Stimulated activated naive B cell treated with anti-CD40 and anti-IgM and Interleukin-4, amounts not matched to agents 10 μg/mL and 1 μg/mL and 100 μg/mL, for 72 hours (primary cell): ENCODE measurements around the gene S100PBP.

Experiments used
- ATAC-seq, 2 donors: fragments of 150-1000 bp; cut with Tn5 transposase; replicated peaks; 2 replicates each; pipeline ENCODE4 v1.10.0; 2021; ENCODE audit warnings: moderate library complexity in 1 of 2
- DNase-seq: peaks from one replicate; pipeline ENCODE4 v3.0.0; 2021
- H3K27ac Mint-ChIP-seq: one replicate; pipeline ENCODE4 v1.8.0; 2022; ENCODE audit warnings: mild to moderate bottlenecking, mixed read lengths
- H3K27me3 Mint-ChIP-seq, 2 donors: one replicate each; pipeline ENCODE4 v1.8.0; 2022; ENCODE audit warnings: mixed read lengths in 2 of 2
- H3K36me3 Mint-ChIP-seq, 2 donors: one replicate each; pipeline ENCODE4 v1.8.0; 2022; ENCODE audit warnings: mixed read lengths in 2 of 2, mild to moderate bottlenecking in 1 of 2
- H3K4me1 Mint-ChIP-seq, 2 donors: one replicate each; pipeline ENCODE4 v1.8.0; 2022; ENCODE audit warnings: mixed read lengths in 2 of 2, mild to moderate bottlenecking in 1 of 2
- H3K4me3 Mint-ChIP-seq, 2 donors: one replicate each; pipeline ENCODE4 v1.8.0; 2022; ENCODE audit warnings: mild to moderate bottlenecking in 2 of 2, mixed read lengths in 2 of 2, moderate library complexity in 1 of 2
- H3K9me3 Mint-ChIP-seq, 2 donors: one replicate each; pipeline ENCODE4 v1.8.0; 2022; ENCODE audit warnings: mixed read lengths in 2 of 2, mild to moderate bottlenecking in 1 of 2

S100PBP gene

DNA sequence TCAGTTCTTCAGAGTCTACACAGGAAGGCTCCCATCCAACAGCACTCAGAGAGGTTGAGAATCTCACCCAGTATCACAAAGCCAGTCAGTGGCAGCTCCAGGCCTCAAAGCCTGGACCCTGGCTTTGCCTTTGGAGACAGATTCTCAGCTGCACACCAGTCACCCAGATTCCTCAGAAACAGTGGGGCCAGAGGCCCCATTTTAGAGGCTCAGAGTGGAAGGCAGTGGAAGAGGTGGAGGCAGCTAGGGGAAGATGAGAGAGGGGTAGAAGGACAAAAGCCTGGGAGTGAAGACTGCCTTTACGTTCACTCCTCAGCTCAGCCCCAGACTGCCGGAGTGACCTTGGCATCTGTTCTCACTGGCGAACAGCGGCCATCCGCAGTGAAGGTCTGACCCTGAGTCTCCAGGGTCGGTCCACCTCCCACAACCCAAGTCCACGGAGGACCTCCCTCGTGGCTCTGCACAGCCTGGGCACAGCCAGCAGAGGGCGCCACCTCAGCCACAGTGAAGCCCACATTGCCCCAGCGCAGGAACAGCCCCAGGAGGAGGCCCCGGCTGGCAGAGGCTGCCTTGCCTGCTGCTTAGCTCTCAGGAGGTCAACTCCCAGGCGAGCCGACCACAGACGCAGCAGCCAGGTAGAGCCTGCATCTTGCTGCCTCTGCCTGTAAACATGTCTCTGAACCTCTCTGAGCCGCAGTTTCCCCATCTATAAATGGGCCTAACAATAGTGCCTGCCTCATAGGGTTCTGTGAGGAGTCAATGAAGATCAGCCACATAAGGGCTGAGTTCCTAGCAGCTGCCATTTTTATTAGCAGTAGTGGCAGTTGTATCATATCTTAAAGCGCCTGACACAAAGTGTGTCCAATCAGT, 59.1 kb downstream of the S100PBP start:
- peak; percentile 81 to 83 for ATAC-seq
- Mint-ChIP-seq H3K9me3 (no peaks in the 10 kb centered on the region), H3K4me1 (peaks cover 17 to 30% of the 10 kb centered on the region in 2 donors), H3K4me3 (no peak overlapping the region), H3K27ac (peak overlapping the region; percentile 80), H3K27me3 (peaks cover 44% of the 10 kb centered on the region in 2 donors), H3K36me3 (no peaks in the 10 kb centered on the region)
- DNase-seq, result peak; percentile 32

DNA sequence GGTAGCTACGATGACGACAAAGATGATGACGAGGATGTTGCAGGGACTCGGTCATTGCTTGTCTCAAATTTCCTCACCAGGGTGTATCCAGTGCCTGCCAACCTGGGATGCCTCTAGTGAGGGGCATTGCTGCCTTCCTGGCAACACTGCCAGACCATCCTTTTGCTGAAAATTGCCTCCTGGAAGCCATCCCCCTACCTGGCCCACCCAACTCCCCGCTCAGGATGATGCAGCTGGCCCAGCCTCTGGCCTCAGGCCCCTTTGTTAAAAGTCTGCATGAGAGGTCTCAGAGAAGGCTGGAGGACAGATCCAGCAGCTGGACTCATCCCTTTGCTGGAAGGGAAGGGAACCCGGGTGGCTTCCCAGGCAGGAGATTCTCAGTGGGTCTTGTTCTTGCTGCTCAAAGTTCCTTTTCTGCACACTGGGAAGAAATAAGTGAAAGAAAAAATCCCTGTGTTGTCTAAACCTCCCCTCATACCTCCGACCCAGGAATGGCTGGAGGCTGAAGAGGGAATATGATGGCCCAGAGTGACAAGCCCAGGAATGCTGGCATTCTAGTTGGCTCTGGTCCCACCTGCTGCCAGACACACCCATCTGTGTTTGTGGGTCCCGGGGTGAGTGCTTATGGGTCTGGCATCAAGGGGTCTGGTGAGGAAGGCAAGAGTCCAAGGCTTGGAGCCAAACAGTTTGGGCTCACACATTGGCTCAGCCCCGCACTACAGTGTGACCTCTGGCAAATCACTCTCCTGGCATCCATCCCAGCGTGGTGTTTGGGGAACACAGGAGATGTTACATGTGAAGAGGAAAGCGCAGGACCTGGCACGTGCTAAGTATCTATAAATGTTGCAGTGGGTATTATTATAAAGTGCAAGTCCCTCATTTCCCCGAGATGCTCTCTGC, 60.0 kb downstream of the S100PBP start:
- Mint-ChIP-seq H3K27ac (no peak overlapping the region), H3K4me3 (no peak overlapping the region), H3K9me3 (no peaks in the 10 kb centered on the region), H3K36me3 (no peaks in the 10 kb centered on the region), H3K27me3 (peaks cover 38 to 39% of the 10 kb centered on the region in 2 donors), H3K4me1 (peaks cover 16 to 21% of the 10 kb centered on the region in 2 donors)
- ATAC-seq, result no peak
- no peak for DNase-seq

DNA sequence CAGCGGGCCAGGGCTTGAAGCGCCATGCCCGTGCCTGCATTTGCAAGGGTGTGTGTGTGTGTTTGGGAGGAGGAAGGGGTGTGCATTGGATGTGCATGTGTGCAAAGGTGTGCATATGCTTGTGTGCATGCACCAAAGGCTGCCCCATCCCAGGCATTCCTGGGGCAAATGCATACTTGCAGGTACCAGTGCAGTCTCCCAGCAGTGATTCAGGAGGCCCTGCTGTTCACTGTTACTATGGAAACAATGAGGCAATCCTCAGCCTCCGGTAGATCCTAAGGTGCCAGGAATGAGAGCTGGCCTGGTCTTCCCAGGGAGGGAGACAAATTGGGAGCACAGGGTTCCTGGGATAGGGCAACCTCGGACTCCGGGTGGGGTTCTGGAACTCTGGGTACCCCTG, 60.7 kb downstream of the S100PBP start:
- Mint-ChIP-seq H3K4me3 (no peak overlapping the region), H3K27ac (no peak overlapping the region), H3K4me1 (peaks cover 13 to 16% of the 10 kb centered on the region in 2 donors), H3K36me3 (no peaks in the 10 kb centered on the region), H3K27me3 (peaks cover 34 to 35% of the 10 kb centered on the region in 2 donors), H3K9me3 (no peaks in the 10 kb centered on the region)
- ATAC-seq (no peak), DNase-seq (no peak)

GRCh38 chr1:32878637-32879041, 61.2 kb downstream of the S100PBP start:
- H3K36me3 Mint-ChIP-seq, result no peaks in the 10 kb centered on the region
- no peaks in the 10 kb centered on the region for H3K9me3 Mint-ChIP-seq
- peaks cover 38 to 39% of the 10 kb centered on the region in 2 donors for H3K27me3 Mint-ChIP-seq
- ATAC-seq (no peak), DNase-seq (no peak)
- peaks cover 13 to 16% of the 10 kb centered on the region in 2 donors for H3K4me1 Mint-ChIP-seq
- H3K4me3 Mint-ChIP-seq, result no peak overlapping the region
- H3K27ac Mint-ChIP-seq, result no peak overlapping the region

- Mint-ChIP-seq H3K27ac (no peak overlapping the region), H3K4me3 (no peak overlapping the region), H3K9me3 (no peaks in the 10 kb centered on the region), H3K4me1 (peaks cover 4 to 11% of the 10 kb centered on the region in 2 donors), H3K36me3 (no peaks in the 10 kb centered on the region), H3K27me3 (peaks cover 47 to 48% of the 10 kb centered on the region in 2 donors)
- ATAC-seq, result no peak
- no peak for DNase-seq
Observed at GRCh38 chr1:32881291-32881690, 63.8 kb downstream of the S100PBP start.

DNA sequence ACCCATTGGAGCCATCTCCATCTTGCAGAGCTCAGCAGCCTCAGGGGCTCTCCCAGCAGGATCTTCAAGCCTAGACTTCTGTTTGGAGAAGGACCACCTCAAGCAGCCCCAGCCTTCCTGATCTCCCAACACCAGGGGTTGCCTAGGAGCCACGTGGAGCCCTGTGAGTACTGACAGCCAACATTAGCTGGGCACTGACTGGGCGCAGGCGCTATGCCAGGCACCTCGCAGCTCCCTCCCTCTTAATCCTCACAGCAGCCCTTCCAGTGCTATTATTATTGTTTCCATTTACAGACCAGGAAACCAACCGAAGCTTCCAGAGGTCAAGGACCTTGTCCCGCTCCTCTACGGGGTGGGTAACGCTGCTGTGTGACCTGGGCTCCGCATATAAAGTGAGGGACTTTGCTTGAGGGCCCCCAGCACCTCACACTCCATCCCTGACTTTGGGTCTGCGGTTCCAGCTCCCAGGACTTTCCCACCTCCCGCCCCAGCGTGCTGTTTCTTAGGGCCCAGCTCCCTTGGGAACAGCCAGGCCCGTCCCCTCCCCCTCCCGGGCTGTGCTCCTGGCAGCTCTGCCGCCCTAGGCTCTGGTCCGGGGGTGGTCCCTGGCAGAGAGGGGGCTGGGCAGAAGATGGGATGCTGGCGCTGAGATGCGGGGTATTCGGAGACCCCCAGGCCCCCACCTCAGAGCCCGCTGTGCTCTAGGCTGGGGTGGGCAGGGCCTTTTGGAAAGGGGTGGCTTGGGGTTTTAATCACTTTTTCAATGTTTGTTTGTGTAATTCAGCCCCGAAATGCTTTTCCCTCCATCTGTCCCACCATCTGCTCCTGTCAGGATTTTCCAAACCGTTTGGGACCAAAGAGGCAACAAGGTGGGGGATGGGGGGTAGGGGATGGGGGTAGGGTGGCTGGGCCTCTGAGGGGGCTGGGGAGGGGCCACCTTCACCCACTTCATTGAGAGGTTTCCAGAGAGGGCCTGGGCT, 64.7 kb downstream of the S100PBP start:
- Mint-ChIP-seq H3K9me3 (no peaks in the 10 kb centered on the region), H3K27ac (no peak overlapping the region), H3K27me3 (peaks cover 49 to 50% of the 10 kb centered on the region in 2 donors), H3K36me3 (no peaks in the 10 kb centered on the region), H3K4me3 (no peak overlapping the region), H3K4me1 (peaks cover 0 to 10% of the 10 kb centered on the region in 2 donors)
- DNase-seq (no peak), ATAC-seq (no peak)

GRCh38 chr1:32883338-32884031, 66.0 kb downstream of the S100PBP start:
- Mint-ChIP-seq H3K27ac (no peak overlapping the region), H3K27me3 (peaks cover 52 to 53% of the 10 kb centered on the region in 2 donors), H3K4me1 (peaks cover 0 to 14% of the 10 kb centered on the region in 2 donors), H3K36me3 (no peaks in the 10 kb centered on the region), H3K9me3 (no peaks in the 10 kb centered on the region), H3K4me3 (no peak overlapping the region)
- DNase-seq (no peak), ATAC-seq (no peak)

- Mint-ChIP-seq H3K9me3 (no peaks in the 10 kb centered on the region), H3K27me3 (peaks cover 57 to 58% of the 10 kb centered on the region in 2 donors), H3K4me1 (peaks cover 0 to 14% of the 10 kb centered on the region in 2 donors)
Observed at GRCh38 chr1:32884032-32884372, 66.5 kb downstream of the S100PBP start.

DNA sequence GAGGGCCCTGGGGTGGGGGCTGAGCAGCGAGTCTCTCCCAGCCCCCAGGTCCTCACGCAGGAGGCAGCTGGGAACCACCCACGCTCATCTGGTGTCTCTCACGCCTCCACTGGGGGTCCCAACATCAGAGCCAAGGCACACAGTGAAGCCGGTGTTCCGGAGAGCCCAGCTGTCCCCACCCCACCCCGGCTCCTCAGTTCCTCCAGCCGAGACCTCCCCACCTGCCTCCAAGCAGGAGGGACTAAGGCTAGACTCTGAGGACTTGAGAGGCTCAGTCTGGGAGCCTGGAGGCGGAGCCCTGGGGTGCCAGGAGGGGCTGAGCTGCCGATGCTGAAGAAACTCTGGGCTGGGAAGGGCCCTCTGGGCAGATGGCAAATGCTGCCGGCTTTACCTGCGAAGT, 67.3 kb downstream of the S100PBP start:
- ATAC-seq (no peak), DNase-seq (no peak)
- Mint-ChIP-seq H3K27me3 (peaks cover 64 to 65% of the 10 kb centered on the region in 2 donors), H3K9me3 (no peaks in the 10 kb centered on the region), H3K4me3 (no peak overlapping the region), H3K4me1 (peaks cover 0 to 14% of the 10 kb centered on the region in 2 donors), H3K36me3 (no peaks in the 10 kb centered on the region), H3K27ac (no peak overlapping the region)

More at GRCh38 chr1:32884032-32884372, 66.5 kb downstream of the S100PBP start:
- Mint-ChIP-seq H3K27ac (no peak overlapping the region), H3K4me3 (no peak overlapping the region), H3K36me3 (no peaks in the 10 kb centered on the region)
- ATAC-seq, result no peak
- no peak for DNase-seq

GRCh38 chr1:32885676-32886003, 68.2 kb downstream of the S100PBP start:
- peak overlapping the region in 1 of 2 donors; percentile 23 for H3K4me3 Mint-ChIP-seq
- no peaks in the 10 kb centered on the region for H3K9me3 Mint-ChIP-seq
- peaks cover 0 to 14% of the 10 kb centered on the region in 2 donors for H3K4me1 Mint-ChIP-seq
- H3K27ac Mint-ChIP-seq, result no peak overlapping the region
- DNase-seq (no peak), ATAC-seq (no peak)
- peaks cover 73 to 74% of the 10 kb centered on the region in 2 donors for H3K27me3 Mint-ChIP-seq
- no peaks in the 10 kb centered on the region for H3K36me3 Mint-ChIP-seq

DNA sequence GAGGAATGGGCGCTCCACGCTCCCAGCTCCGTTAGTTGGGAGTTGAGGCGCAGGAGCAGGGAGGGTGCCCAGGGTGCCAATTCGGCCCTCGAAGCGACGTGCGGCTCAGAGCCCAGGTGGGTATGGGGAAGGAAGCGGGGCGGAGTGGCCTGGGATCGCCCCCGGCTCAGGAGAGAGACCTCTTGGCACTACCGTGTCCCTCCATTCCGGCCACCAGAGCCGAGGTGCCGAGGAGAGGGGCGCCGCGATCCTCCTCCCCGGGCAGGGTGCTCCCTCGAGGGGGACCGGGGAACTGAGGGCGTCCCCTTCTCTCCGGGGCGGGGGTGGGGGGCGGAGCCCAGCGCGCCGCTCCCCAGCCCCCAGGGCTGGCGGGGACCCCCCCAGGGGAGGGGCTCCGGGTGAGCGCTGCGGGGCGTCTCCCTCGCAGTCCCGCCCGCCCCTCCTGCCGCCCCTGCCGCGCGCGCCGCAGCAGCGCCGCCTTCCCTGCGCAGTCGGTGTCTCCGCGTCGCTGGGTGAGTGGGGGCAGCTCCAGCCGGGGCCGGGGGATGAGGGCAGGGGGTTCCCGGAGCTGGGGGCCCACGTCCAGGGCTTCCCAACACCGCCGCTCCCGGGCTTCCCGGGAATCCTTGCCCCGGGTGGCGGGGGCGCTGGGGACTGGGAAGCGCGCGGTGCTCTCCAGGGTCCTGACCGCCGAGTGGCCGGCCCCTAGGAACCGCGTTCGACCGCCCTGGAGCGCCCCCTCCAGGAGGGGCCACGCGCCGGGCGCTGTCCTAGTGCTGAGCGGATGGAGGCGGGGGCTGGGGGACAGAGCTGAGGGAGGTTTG, 68.8 kb downstream of the S100PBP start, which contains the start of gene HPCA:
Gene HPCA, plus strand, starts transcription at position 488 of the 824 bp plus-strand sequence. CDS start 2,408 bp downstream, outside the sequence.
- DNase-seq, result no peak
- no peak within 1 kb of the TSS for H3K27ac Mint-ChIP-seq
- H3K27me3 Mint-ChIP-seq, result peaks cover 74 to 80% of the 10 kb centered on the region in 2 donors
- H3K4me3 Mint-ChIP-seq, result peak within 1 kb of the TSS in 1 of 2 donors; percentile 23
- H3K4me1 Mint-ChIP-seq, result peaks cover 0 to 14% of the 10 kb centered on the region in 2 donors
- no peaks in the 10 kb centered on the region for H3K9me3 Mint-ChIP-seq
- no peaks in the 10 kb centered on the region for H3K36me3 Mint-ChIP-seq
- peak; percentile 54 to 63 for ATAC-seq

- no peak overlapping the region for H3K27ac Mint-ChIP-seq
- peaks cover 80 to 87% of the 10 kb centered on the region in 2 donors for H3K27me3 Mint-ChIP-seq
- no peak overlapping the region for H3K4me3 Mint-ChIP-seq
- H3K9me3 Mint-ChIP-seq, result no peaks in the 10 kb centered on the region
- H3K4me1 Mint-ChIP-seq, result peaks cover under 1 to 14% of the 10 kb centered on the region in 2 donors
- ATAC-seq (no peak), DNase-seq (no peak)
- H3K36me3 Mint-ChIP-seq, result peaks cover 0 to under 1% of the 10 kb centered on the region in 2 donors
Observed at GRCh38 chr1:32886828-32887414, 69.5 kb downstream of the S100PBP start.
